Neuron (in vitro differentiated cells): Measurements from ENCODE around the gene SEMA3E.
"Not testable (repeated sequence)": the region's sequence is repeated elsewhere in the genome, so short reads cannot be mapped to it uniquely, and the experiment has no call there.

ENCODE experiments used
- H2AFZ ChIP-seq: one replicate; pipeline ENCODE4 v1.6.1; 2013; ENCODE audit warnings: low read depth, mild to moderate bottlenecking, inconsistent platforms, low read length, moderate library complexity
- H3K27me3 ChIP-seq: one replicate; pipeline ENCODE4 v1.6.1; 2013; ENCODE audit warnings: low read length; ENCODE audit not compliant: insufficient read depth
- H3K36me3 ChIP-seq: one replicate; pipeline ENCODE4 v1.6.1; 2013; ENCODE audit warnings: low read length; ENCODE audit not compliant: insufficient read depth
- H3K4me1 ChIP-seq: one replicate; pipeline ENCODE4 v1.6.1; 2013; ENCODE audit warnings: low read length; ENCODE audit not compliant: insufficient read depth
- H3K4me3 ChIP-seq: 2 replicates; pipeline ENCODE4 v1.5.1; 2013; ENCODE audit warnings: mild to moderate bottlenecking, low read length, moderate library complexity
- H3K9me3 ChIP-seq: one replicate; pipeline ENCODE4 v1.6.1; 2013; ENCODE audit warnings: low read length

The SEMA3E gene

GRCh38 chr7:83575436-83575835 lies 73.5 kb downstream of the SEMA3E start:
- Histone ChIP-seq H3K36me3 (no peaks in the 10 kb centered on the region), H3K4me1 (no peaks in the 10 kb centered on the region), H3K9me3 (no peaks in the 10 kb centered on the region), H3K4me3 (no peak overlapping the region), H3K27me3 (no peaks in the 10 kb centered on the region), H2AFZ (no peak overlapping the region)

GRCh38 chr7:83574616-83575015 lies 74.3 kb downstream of the SEMA3E start:
- no peaks in the 10 kb centered on the region for H3K36me3 ChIP-seq
- H3K4me3 ChIP-seq = no peak overlapping the region
- H3K9me3 ChIP-seq = no peaks in the 10 kb centered on the region
- no peak overlapping the region for H2AFZ ChIP-seq
- H3K4me1 ChIP-seq = no peaks in the 10 kb centered on the region
- H3K27me3 ChIP-seq = no peaks in the 10 kb centered on the region

GRCh38 chr7:83562960-83563359 lies 86.0 kb downstream of the SEMA3E start:
- Histone ChIP-seq H3K27me3 (no peaks in the 10 kb centered on the region), H3K9me3 (no peaks in the 10 kb centered on the region), H3K4me3 (no peak overlapping the region), H2AFZ (no peak overlapping the region), H3K36me3 (no peaks in the 10 kb centered on the region), H3K4me1 (no peaks in the 10 kb centered on the region)

- Histone ChIP-seq H3K4me3 (no peak overlapping the region), H3K9me3 (no peaks in the 10 kb centered on the region), H3K4me1 (no peaks in the 10 kb centered on the region)
Observed at GRCh38 chr7:83562289-83562688, 86.7 kb downstream of the SEMA3E start.

GRCh38 chr7:83559887-83560286 lies 89.1 kb downstream of the SEMA3E start:
- H3K9me3 ChIP-seq = no peaks in the 10 kb centered on the region
- H3K27me3 ChIP-seq = no peaks in the 10 kb centered on the region
- no peak overlapping the region for H2AFZ ChIP-seq
- H3K36me3 ChIP-seq = no peaks in the 10 kb centered on the region
- no peaks in the 10 kb centered on the region for H3K4me1 ChIP-seq
- H3K4me3 ChIP-seq = no peak overlapping the region

More at GRCh38 chr7:83562289-83562688, 86.7 kb downstream of the SEMA3E start:
- H3K36me3 ChIP-seq = no peaks in the 10 kb centered on the region
- no peaks in the 10 kb centered on the region for H3K27me3 ChIP-seq
- no peak overlapping the region for H2AFZ ChIP-seq

GRCh38 chr7:83552556-83552955 lies 96.4 kb downstream of the SEMA3E start:
- H3K36me3 ChIP-seq, H3K9me3 ChIP-seq, H2AFZ ChIP-seq, H3K27me3 ChIP-seq, H3K4me3 ChIP-seq, H3K4me1 ChIP-seq: not testable (repeated sequence)

GRCh38 chr7:83550100-83550499 lies 98.8 kb downstream of the SEMA3E start:
- Histone ChIP-seq H3K36me3 (no peaks in the 10 kb centered on the region), H2AFZ (no peak overlapping the region), H3K4me3 (no peak overlapping the region), H3K27me3 (no peaks in the 10 kb centered on the region), H3K4me1 (no peaks in the 10 kb centered on the region), H3K9me3 (no peaks in the 10 kb centered on the region)

GRCh38 chr7:83548250-83548649 lies 100.7 kb downstream of the SEMA3E start:
- Histone ChIP-seq H3K27me3 (no peaks in the 10 kb centered on the region), H3K4me1 (no peaks in the 10 kb centered on the region), H3K4me3 (no peak overlapping the region), H3K36me3 (no peaks in the 10 kb centered on the region), H3K9me3 (no peaks in the 10 kb centered on the region), H2AFZ (no peak overlapping the region)

- Histone ChIP-seq H3K4me1 (no peaks in the 10 kb centered on the region), H3K27me3 (no peaks in the 10 kb centered on the region), H3K36me3 (no peaks in the 10 kb centered on the region)
Observed at GRCh38 chr7:83547526-83547925, 101.4 kb downstream of the SEMA3E start.

GRCh38 chr7:83546586-83546985 lies 102.4 kb downstream of the SEMA3E start:
- Histone ChIP-seq H3K36me3 (no peaks in the 10 kb centered on the region), H3K4me1 (no peaks in the 10 kb centered on the region), H2AFZ (no peak overlapping the region), H3K27me3 (no peaks in the 10 kb centered on the region), H3K4me3 (no peak overlapping the region), H3K9me3 (no peaks in the 10 kb centered on the region)

More at GRCh38 chr7:83547526-83547925, 101.4 kb downstream of the SEMA3E start:
- Histone ChIP-seq H3K9me3 (no peaks in the 10 kb centered on the region), H3K4me3 (no peak overlapping the region), H2AFZ (no peak overlapping the region)

- H3K36me3 ChIP-seq = no peaks in the 10 kb centered on the region
Observed at GRCh38 chr7:83541187-83541960, 107.6 kb downstream of the SEMA3E start.

GRCh38 chr7:83534488-83534887 lies 114.5 kb downstream of the SEMA3E start:
- no peak overlapping the region for H3K4me3 ChIP-seq
- H2AFZ ChIP-seq = peak overlapping the region; percentile 67
- no peaks in the 10 kb centered on the region for H3K27me3 ChIP-seq
- H3K9me3 ChIP-seq = no peaks in the 10 kb centered on the region
- no peaks in the 10 kb centered on the region for H3K36me3 ChIP-seq
- H3K4me1 ChIP-seq = no peaks in the 10 kb centered on the region

More at GRCh38 chr7:83541187-83541960, 107.6 kb downstream of the SEMA3E start:
- Histone ChIP-seq H3K27me3 (no peaks in the 10 kb centered on the region), H3K4me3 (no peak overlapping the region), H3K4me1 (no peaks in the 10 kb centered on the region), H3K9me3 (no peaks in the 10 kb centered on the region), H2AFZ (no peak overlapping the region)

GRCh38 chr7:83532219-83532618 lies 116.7 kb downstream of the SEMA3E start:
- Histone ChIP-seq H3K36me3 (no peaks in the 10 kb centered on the region), H2AFZ (no peak overlapping the region), H3K4me1 (no peaks in the 10 kb centered on the region), H3K4me3 (no peak overlapping the region), H3K9me3 (no peaks in the 10 kb centered on the region), H3K27me3 (no peaks in the 10 kb centered on the region)

- no peaks in the 10 kb centered on the region for H3K4me1 ChIP-seq
- no peak overlapping the region for H2AFZ ChIP-seq
- no peaks in the 10 kb centered on the region for H3K27me3 ChIP-seq
- H3K4me3 ChIP-seq = no peak overlapping the region
- no peaks in the 10 kb centered on the region for H3K9me3 ChIP-seq
- no peaks in the 10 kb centered on the region for H3K36me3 ChIP-seq
Observed at GRCh38 chr7:83531766-83532165, 117.2 kb downstream of the SEMA3E start.
